HEK293T (cell line): ENCODE data around the gene SAA2.
"Not testable (repeated sequence)": the region's sequence is repeated elsewhere in the genome, so short reads cannot be mapped to it uniquely, and the experiment has no call there.

Source experiments
- CTCF ChIA-PET: fragments of 350-600 bp; formaldehyde crosslinking; extraction: SDS; loops from one replicate; lab custom pipeline; 2021; ENCODE audit warnings: antibody characterized with exemption, inconsistent platforms; lab: Yijun Ruan, JAX
- POLR2A ChIA-PET: fragments of 350-600 bp; formaldehyde crosslinking; extraction: SDS; loops from one replicate; lab custom pipeline; 2020; ENCODE audit warnings: antibody characterized with exemption, inconsistent platforms; lab: Yijun Ruan, JAX
- DNase-seq: peaks from one replicate; pipeline ENCODE4 v3.0.0; 2012; ENCODE audit warnings: mixed read lengths; ENCODE audit errors: extremely low spot score
- ARNT ChIP-seq: fragments of 450-650 bp; IDR thresholded peaks from 2 replicates; pipeline ENCODE4 v1.6.1; 2017; ENCODE audit warnings: mild to moderate bottlenecking
- BHLHE40 ChIP-seq: fragments of 450-650 bp; IDR thresholded peaks from 2 replicates; pipeline ENCODE4 v1.6.1; 2016; ENCODE audit warnings: mild to moderate bottlenecking, moderate library complexity, borderline replicate concordance
- CTBP1 ChIP-seq: fragments of 450-650 bp; IDR thresholded peaks from 2 replicates; pipeline ENCODE4 v1.6.1; 2016; ENCODE audit warnings: borderline replicate concordance
- ELF4 ChIP-seq: fragments of 450-650 bp; IDR thresholded peaks from 2 replicates; pipeline ENCODE4 v1.6.1; 2017; ENCODE audit warnings: antibody characterized with exemption
- FOXA1 ChIP-seq: fragments of 450-650 bp; IDR thresholded peaks from 2 replicates; pipeline ENCODE4 v1.6.1; 2016; ENCODE audit warnings: mild to moderate bottlenecking
- FOXK2 ChIP-seq: fragments of 450-650 bp; IDR thresholded peaks from 2 replicates; pipeline ENCODE4 v1.6.1; 2016; ENCODE audit warnings: mild to moderate bottlenecking
- FOXM1 ChIP-seq: fragments of 450-650 bp; IDR thresholded peaks from 2 replicates; pipeline ENCODE4 v1.6.1; 2017; ENCODE audit warnings: mild to moderate bottlenecking, borderline replicate concordance
- HDGF ChIP-seq: fragments of 450-650 bp; IDR thresholded peaks from 2 replicates; pipeline ENCODE4 v1.6.1; 2017; ENCODE audit warnings: antibody characterized with exemption, borderline replicate concordance
- L3MBTL2 ChIP-seq: fragments of 450-650 bp; conservative IDR thresholded peaks from 2 replicates; pipeline ENCODE4 v1.6.1; 2016; ENCODE audit warnings: mild to moderate bottlenecking
- LEF1 ChIP-seq: fragments of 450-650 bp; IDR thresholded peaks from 2 replicates; pipeline ENCODE4 v1.6.1; 2017; ENCODE audit warnings: mild to moderate bottlenecking, borderline replicate concordance
- NFRKB ChIP-seq: fragments of 450-650 bp; IDR thresholded peaks from 2 replicates; pipeline ENCODE4 v1.6.1; 2016; ENCODE audit warnings: mild to moderate bottlenecking, moderate library complexity
- PKNOX1 ChIP-seq: fragments of 450-650 bp; IDR thresholded peaks from 2 replicates; pipeline ENCODE4 v1.6.1; 2016
- SP1 ChIP-seq: fragments of 450-650 bp; IDR thresholded peaks from 2 replicates; pipeline ENCODE4 v1.6.1; 2017
- SUZ12 ChIP-seq: fragments of 450-650 bp; IDR thresholded peaks from 2 replicates; pipeline ENCODE4 v1.6.1; 2016; ENCODE audit warnings: mild to moderate bottlenecking
- TARDBP ChIP-seq: fragments of 450-650 bp; IDR thresholded peaks from 2 replicates; pipeline ENCODE4 v1.6.1; 2016
- ZNF384 ChIP-seq: fragments of 450-650 bp; IDR thresholded peaks from 2 replicates; pipeline ENCODE4 v1.6.1; 2016

SAA2 gene

GRCh38 chr11:18253233-18253632, 4.8 kb upstream of the SAA2 start:
- CTCF ChIA-PET = no interaction called here
- TF ChIP-seq TARDBP (no peak), FOXM1 (no peak), BHLHE40 (no peak), L3MBTL2 (no peak)
- POLR2A ChIA-PET = interaction anchor here (1.3 kb wide), 1 partner anchor 141 kb away, joined by 4 read pairs; the partner anchor contains the start of gene LDHA
- no peak for DNase-seq

DNA sequence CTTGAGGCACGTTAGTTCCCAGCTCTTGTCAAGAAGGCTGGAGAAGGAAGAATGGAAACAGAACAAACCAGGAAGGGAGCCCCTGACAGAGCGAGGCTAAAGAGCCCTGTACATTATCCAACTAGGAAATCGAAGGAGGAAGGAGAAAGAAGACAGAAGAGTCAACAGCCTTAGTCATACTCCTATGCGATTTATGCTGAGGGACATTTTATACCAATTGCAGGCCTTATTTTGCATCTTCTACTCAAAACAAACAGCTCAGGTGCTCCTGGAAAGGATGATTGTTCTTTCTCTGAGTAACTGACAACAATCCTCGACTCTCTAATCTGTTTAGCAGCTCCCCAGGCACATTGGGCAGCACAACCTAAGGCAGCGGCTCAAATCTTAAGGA, 1.3 kb downstream of the SAA2 start:
- CTCF ChIA-PET, POLR2A ChIA-PET, DNase-seq: not testable (repeated sequence)

DNA sequence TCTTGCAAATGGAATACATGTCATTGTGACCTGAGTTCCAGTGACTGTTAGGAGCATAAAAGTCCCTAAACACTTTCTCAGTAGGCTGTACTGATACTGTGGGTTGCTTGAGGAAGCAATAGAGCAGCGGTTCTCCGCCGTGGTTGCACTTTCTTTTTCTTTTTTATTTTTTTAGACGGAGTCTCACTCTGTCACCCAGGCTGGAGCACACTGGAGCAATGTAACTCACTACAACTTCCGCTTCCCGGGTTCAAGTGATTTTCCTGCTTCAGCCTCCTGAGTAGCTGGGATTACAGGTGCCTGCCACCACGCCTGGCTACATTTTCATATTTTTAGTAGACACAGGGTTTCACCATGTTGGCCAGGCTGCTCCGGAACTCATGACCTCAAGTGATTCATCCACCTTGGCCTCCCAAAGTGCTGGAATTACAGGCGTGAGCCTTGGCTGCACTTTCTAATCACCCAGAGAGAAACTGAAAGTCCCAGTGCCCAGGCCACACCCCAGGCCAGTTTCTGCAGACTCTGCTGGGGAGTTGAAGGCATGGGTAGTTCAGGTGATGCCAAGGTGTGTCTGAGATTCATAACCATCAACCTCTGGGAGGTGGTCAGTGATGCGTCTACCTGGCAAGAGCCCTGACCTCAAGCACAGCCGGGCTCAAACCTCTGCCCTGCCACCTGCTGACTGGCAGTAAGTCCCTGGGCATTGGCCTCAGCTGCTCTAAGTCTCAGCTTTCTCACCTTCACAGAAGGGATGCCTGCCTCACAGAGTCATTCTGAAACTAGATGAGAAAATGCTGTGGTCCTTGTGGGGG, 1.9 kb downstream of the SAA2 start:
- CTCF ChIA-PET, DNase-seq, POLR2A ChIA-PET: not testable (repeated sequence)

DNA sequence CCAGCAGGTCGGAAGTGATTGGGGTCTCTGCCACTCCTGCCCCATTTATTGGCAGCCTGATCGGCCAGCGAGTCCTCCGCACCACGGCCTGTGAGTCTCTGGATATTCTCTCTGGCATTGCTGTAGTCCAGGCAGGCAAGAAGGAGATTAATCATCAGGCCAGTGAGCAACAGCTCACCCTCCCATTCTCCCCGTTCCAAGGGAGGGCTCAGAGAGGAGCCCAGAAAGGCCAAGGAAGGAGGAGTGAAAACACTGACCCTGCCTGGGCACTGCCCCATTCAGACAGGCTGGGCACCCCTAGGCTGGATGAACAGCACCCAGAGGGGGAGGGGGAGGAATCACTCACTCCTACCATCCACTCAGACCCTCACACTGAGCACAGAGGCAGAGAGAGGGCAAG, 3.1 kb downstream of the SAA2 start:
- CTCF ChIA-PET = no interaction called here

DNA sequence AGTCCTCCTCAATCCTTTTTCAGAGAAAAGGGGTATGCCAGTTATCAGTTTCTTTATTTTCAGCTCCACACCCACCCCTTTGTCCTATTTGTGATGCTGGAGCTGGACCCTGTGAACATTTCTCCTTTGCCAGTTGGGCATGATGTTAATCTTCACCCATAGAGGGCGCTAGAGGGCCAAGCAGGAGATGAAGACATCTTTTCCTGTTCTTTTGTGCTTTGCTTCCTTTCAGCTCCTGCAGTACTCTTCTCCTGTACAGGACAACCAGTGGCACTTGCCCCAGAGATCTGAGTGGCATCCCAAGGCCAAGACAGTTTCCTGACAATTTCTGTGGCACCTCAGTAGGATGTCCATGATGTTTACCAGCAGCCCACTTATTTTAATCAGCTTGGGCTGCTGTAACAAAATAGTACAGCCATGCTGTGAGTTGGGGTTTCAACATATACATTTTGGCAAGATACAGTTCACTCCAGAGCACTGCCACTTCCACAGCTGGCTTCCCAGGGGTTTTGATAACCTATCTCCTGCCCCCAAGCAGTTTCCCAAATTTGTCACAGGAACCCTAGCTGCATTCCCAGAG, 4.6 kb downstream of the SAA2 start:
- TF ChIP-seq HDGF (no peak), PKNOX1 (no peak), SP1 (no peak), NFRKB (no peak), FOXA1 (no peak), CTBP1 (no peak), ZNF384 (no peak), TARDBP (no peak), ELF4 (no peak), ARNT (no peak), FOXM1 (no peak), LEF1 (no peak), L3MBTL2 (no peak), BHLHE40 (no peak), FOXK2 (no peak), SUZ12 (no peak)
- peak; percentile 71 for DNase-seq
- CTCF ChIA-PET = interaction anchor here (0.6 to 1.2 kb wide), 4 partner anchors 9 to 514 kb away, joined by 3 to 17 read pairs (median 3); no protein-coding TSS in a partner anchor
- POLR2A ChIA-PET = interaction anchor here (0.7 to 1.1 kb wide), 3 partner anchors 150 to 168 kb away, joined by 3 to 5 read pairs (median 3); partner anchors contain the start of genes LDHA and LDHC

More for the DNA sequence above, 3.1 kb downstream of the SAA2 start:
- TF ChIP-seq LEF1 (no peak), ELF4 (no peak), HDGF (no peak), FOXA1 (no peak), ZNF384 (no peak), SP1 (no peak), BHLHE40 (no peak), NFRKB (no peak), SUZ12 (no peak), L3MBTL2 (no peak), CTBP1 (no peak), PKNOX1 (no peak), TARDBP (no peak), FOXK2 (no peak)
- DNase-seq = no peak
- POLR2A ChIA-PET = no interaction called here

- no peak for DNase-seq
- TF ChIP-seq LEF1 (no peak), HDGF (no peak), NFRKB (no peak), L3MBTL2 (no peak), TARDBP (no peak), FOXK2 (no peak)
- ChIA-PET CTCF (no interaction called here), POLR2A (no interaction called here)
Measured at GRCh38 chr11:18239655-18240054, 8.8 kb downstream of the SAA2 start.

- TF ChIP-seq BHLHE40 (no peak), L3MBTL2 (no peak), SUZ12 (no peak), NFRKB (no peak), FOXM1 (no peak), CTBP1 (no peak), ARNT (no peak), HDGF (no peak), LEF1 (no peak), ZNF384 (no peak), SP1 (no peak), FOXK2 (no peak), FOXA1 (no peak)
- CTCF ChIA-PET = interaction anchor here (0.7 kb wide), 1 partner anchor 33 kb away, joined by 3 read pairs; no protein-coding TSS in a partner anchor
Measured at GRCh38 chr11:18236664-18237356, 11.7 kb downstream of the SAA2 start, which contains the start of gene SAA4. TSS of gene SAA4 (minus strand) at chr11:18236802. CDS start at chr11:18235926, 876 bp downstream.

More at GRCh38 chr11:18236664-18237356, 11.7 kb downstream of the SAA2 start, which contains the start of gene SAA4:
- DNase-seq = no peak
- POLR2A ChIA-PET = no interaction called here
